PFSK-1 (cell line): ENCODE results near the gene RAB4A.

ENCODE experiments used
- FOXP2 ChIP-seq: optimal IDR thresholded peaks from 2 replicates; pipeline ENCODE3; 2011; ENCODE audit warnings: borderline replicate concordance, control low read depth, inconsistent platforms; ENCODE audit not compliant: insufficient read depth; ENCODE audit errors: extremely low read length, extremely low read depth
- POLR2AphosphoS5 ChIP-seq: IDR thresholded peaks from 2 replicates; pipeline ENCODE4 v1.6.1; 2012; ENCODE audit warnings: low read depth, mild to moderate bottlenecking, control low read depth, low read length, moderate library complexity
- REST ChIP-seq, 2 experiments: IDR thresholded peaks; 2 replicates each; pipeline versions ENCODE4 v1.6.1 to v1.8.0; 2011 to 2012; ENCODE audit warnings: low read depth in 2 of 2, low read length in 2 of 2, control low read depth in 1 of 2, inconsistent platforms in 1 of 2, mild to moderate bottlenecking in 1 of 2, moderate library complexity in 1 of 2; ENCODE audit not compliant: insufficient read depth in 1 of 2
- SIN3A ChIP-seq: IDR thresholded peaks from 2 replicates; pipeline ENCODE4 v1.6.1; 2012; ENCODE audit warnings: mild to moderate bottlenecking, low read length, moderate library complexity, borderline replicate concordance; ENCODE audit not compliant: insufficient read depth
- TAF1 ChIP-seq: IDR thresholded peaks from 2 replicates; pipeline ENCODE4 v1.6.1; 2012; ENCODE audit warnings: low read length, control low read depth, borderline replicate concordance; ENCODE audit not compliant: insufficient read depth

RAB4A gene

DNA sequence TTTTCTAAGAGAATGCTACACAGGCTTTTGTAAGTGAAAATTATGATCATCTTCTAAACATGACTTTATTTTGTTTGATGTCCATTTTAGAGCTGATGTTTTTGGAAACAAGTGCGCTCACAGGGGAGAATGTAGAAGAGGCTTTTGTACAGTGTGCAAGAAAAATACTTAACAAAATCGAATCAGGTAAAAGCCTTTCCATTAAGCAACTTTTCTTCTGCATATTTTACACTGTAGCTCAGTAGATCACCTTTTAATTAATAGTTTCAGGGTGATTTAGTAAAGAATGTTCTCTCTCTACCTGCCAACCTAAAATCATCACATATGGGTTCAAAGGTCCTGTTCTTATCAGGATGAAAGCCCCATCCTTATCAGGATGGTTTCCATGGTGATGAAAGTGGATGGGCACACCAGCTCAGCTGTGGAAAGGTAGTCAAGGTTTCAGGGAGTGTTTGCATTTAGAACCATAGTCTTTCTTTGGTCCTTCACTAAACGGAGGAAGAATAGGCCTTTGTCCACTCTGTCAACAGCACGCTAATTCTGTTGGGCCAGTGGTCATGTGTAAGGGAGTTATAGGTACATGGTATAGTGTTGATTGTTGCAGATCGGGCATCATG lies 28.1 kb downstream of the RAB4A start:
- TF ChIP-seq TAF1 (no peak), POLR2AphosphoS5 (no peak), FOXP2 (no peak), SIN3A (no peak), REST (IDR thresholded peaks at IDR 0.05; ENCODE audit: insufficient read depth in 1 of 2, low read depth in 2 of 2, low read length in 2 of 2) (no peak)

DNA sequence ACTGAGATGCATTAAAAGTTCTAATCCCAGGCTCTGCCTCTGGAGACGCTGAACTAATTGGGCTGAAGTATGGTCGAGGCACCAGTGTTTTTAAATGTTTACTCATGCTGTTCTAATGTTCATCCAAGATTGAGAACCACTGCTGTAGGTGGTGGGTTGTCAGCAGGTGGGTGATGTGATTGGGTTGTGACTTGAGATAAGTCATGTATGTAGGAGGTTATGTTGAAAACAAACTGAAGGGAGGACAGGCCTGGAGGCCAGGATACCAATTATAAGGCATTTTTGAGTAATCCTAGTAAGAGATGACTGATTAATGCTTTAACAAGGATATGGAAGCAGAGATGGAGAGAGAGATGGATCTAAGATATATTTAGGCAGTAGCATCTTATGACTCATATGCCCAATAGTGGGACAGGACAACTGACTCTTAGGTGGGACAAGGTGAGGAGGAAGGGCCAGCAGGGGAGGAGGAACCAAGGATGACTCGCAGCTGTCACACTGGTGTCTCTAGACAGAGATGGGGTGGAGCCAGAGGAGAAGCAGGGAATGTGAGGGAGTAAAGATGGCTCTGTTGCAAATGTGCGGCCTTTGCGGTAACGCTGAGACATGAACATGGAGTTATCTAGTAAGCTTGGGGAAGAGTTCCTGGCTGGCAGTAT lies 29.3 kb downstream of the RAB4A start:
- no peak for TF ChIP-seq FOXP2
- no peak for TF ChIP-seq TAF1
- TF ChIP-seq REST (IDR thresholded peaks at IDR 0.05; ENCODE audit: insufficient read depth in 1 of 2, low read depth in 2 of 2, low read length in 2 of 2) = no peak
- no peak for TF ChIP-seq POLR2AphosphoS5
- no peak for TF ChIP-seq SIN3A

DNA sequence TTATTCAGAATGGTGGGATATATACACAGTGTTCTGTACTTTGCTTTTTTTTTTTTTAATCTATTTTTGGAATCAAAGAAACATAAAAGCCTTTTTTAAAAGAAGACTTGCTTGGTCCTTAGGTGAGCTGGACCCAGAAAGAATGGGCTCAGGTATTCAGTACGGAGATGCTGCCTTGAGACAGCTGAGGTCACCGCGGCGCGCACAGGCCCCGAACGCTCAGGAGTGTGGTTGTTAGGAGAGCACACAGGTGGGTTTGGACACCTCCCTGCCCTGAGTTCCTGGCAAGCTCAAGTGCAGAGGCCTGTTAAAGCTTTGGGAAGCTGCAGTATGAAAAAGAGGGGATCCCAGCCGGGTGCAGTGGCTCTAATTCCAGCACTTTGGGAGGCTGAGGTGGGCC lies 31.8 kb downstream of the RAB4A start:
- no peak for TF ChIP-seq FOXP2
- no peak for TF ChIP-seq POLR2AphosphoS5
- no peak for TF ChIP-seq TAF1
- no peak for TF ChIP-seq SIN3A
- TF ChIP-seq REST (IDR thresholded peaks at IDR 0.05; ENCODE audit: insufficient read depth in 1 of 2, low read depth in 2 of 2, low read length in 2 of 2) = no peak

DNA sequence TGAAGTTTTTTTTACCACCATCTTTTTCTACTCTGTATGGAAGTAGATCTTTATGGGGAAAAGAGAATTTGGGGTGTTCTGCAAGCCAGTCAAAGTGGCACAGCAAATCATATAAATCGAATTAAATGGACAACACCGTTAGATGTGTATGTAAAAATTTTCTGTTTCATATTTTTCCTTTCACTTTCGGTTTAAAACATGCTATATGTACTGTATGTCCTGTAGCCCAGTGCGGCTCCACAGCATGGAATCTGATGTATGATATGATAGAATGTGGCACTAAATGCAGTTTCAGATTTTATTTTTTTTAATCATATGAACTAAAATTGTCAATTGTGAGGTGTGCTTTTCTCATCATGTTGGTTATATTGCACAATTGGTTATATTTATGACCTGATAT lies 32.9 kb downstream of the RAB4A start:
- TF ChIP-seq REST (IDR thresholded peaks at IDR 0.05; ENCODE audit: insufficient read depth in 1 of 2, low read depth in 2 of 2, low read length in 2 of 2) (no peak), SIN3A (no peak), POLR2AphosphoS5 (no peak), FOXP2 (no peak), TAF1 (no peak)
